Suprapubic skin (tissue), 4 donors: ENCODE measurements around the gene B4GALT5. TPM values are rescaled to one million over a fixed set of nuclear protein-coding genes. Genes with fewer than 3 reads are reported as not detected.

Source experiments
- DNase-seq, 2 donors: peaks; one replicate each; pipeline ENCODE4 v3.0.0-alpha.2; 2019; ENCODE audit warnings: low spot score in 2 of 2
- H3K27ac ChIP-seq: fragments of 200-600 bp; sonication (generic); one replicate; pipeline ENCODE4 v1.5.1; 2019
- H3K27me3 ChIP-seq: fragments of 200-600 bp; sonication (generic); one replicate; pipeline ENCODE4 v1.5.1; 2019
- H3K36me3 ChIP-seq: fragments of 200-600 bp; sonication (generic); one replicate; pipeline ENCODE4 v1.5.1; 2019
- H3K4me1 ChIP-seq: fragments of 200-600 bp; sonication (generic); one replicate; pipeline ENCODE4 v1.5.1; 2019
- H3K4me3 ChIP-seq: fragments of 200-600 bp; sonication (generic); one replicate; pipeline ENCODE4 v1.5.1; 2019; ENCODE audit warnings: mild to moderate bottlenecking
- H3K9me3 ChIP-seq: fragments of 200-600 bp; sonication (generic); one replicate; pipeline ENCODE4 v1.5.1; 2019
- CTCF ChIP-seq, 2 donors: fragments of 200-600 bp in 1 of 2; fragments of 450-650 bp in 1 of 2; sonication (generic) in 1 of 2; IDR thresholded peaks; one replicate each; pipeline ENCODE4 v1.5.1; 2016 to 2019; ENCODE audit warnings: antibody characterized with exemption in 2 of 2, mild to moderate bottlenecking in 1 of 2, moderate library complexity in 1 of 2
- EP300 ChIP-seq: sonication (generic); formaldehyde crosslinking; IDR thresholded peaks from one replicate; pipeline ENCODE4 v1.6.1; 2017; ENCODE audit warnings: antibody characterized with exemption
- POLR2A ChIP-seq, 2 donors: fragments of 450-650 bp; IDR thresholded peaks; one replicate each; pipeline ENCODE4 v1.6.1; 2017; ENCODE audit warnings: antibody characterized with exemption in 2 of 2, mild to moderate bottlenecking in 2 of 2, moderate library complexity in 2 of 2
- POLR2AphosphoS5 ChIP-seq, 3 donors: sonication (generic); formaldehyde crosslinking; IDR thresholded peaks; one replicate each; pipeline ENCODE4 v1.6.1; 2017; ENCODE audit warnings: antibody characterized with exemption in 3 of 3
- WGBS: methylation state at CpG from one replicate; pipeline ENCODE4 v1.1.5; 2018; 5-methylcytosine and 5-hydroxymethylcytosine counted together
- total RNA-seq, 4 donors: library from RNA; depleted of rRNA; stranded (reverse); fragments of >200 nt; gene quantifications; one replicate each; pipeline ENCODE4 v1.1.0, GENCODE V29; 2016

B4GALT5 gene
- total RNA-seq, 4 donors from 2014 or later = 8.8 to 12.7 (median 10.1) TPM

- H3K4me3 ChIP-seq = no peak overlapping the region
- DNase-seq = no peak
- H3K4me1 ChIP-seq = peaks cover 55% of the 10 kb centered on the region
- 66% methylated on average over 6 of the region's 6 CpGs for WGBS
- H3K9me3 ChIP-seq = no peaks in the 10 kb centered on the region
- no peak for TF ChIP-seq EP300
- TF ChIP-seq POLR2A (IDR thresholded peaks at IDR 0.05) = no peak
- no peak for TF ChIP-seq CTCF (IDR thresholded peaks at IDR 0.05)
- TF ChIP-seq POLR2AphosphoS5 (IDR thresholded peaks at IDR 0.05) = no peak
- H3K27me3 ChIP-seq = no peaks in the 10 kb centered on the region
- H3K36me3 ChIP-seq = no peaks in the 10 kb centered on the region
- no peak overlapping the region for H3K27ac ChIP-seq
These were observed 33.2 kb downstream of the B4GALT5 start for GRCh38 chr20:49680484-49680883.

GRCh38 chr20:49679634-49680033 is 34.0 kb downstream of the B4GALT5 start:
- H3K27me3 ChIP-seq = no peaks in the 10 kb centered on the region
- WGBS = 96% methylated on average over 1 of the region's 1 CpG
- H3K9me3 ChIP-seq = no peaks in the 10 kb centered on the region
- H3K27ac ChIP-seq = no peak overlapping the region
- DNase-seq = no peak
- H3K4me3 ChIP-seq = no peak overlapping the region
- no peak for TF ChIP-seq EP300
- TF ChIP-seq POLR2A (IDR thresholded peaks at IDR 0.05) = no peak
- TF ChIP-seq CTCF (IDR thresholded peaks at IDR 0.05) = no peak
- TF ChIP-seq POLR2AphosphoS5 (IDR thresholded peaks at IDR 0.05) = no peak
- H3K36me3 ChIP-seq = no peaks in the 10 kb centered on the region
- peaks cover 59% of the 10 kb centered on the region for H3K4me1 ChIP-seq

GRCh38 chr20:49677777-49678758 is 35.6 kb downstream of the B4GALT5 start:
- DNase-seq = no peak
- no peaks in the 10 kb centered on the region for H3K27me3 ChIP-seq
- H3K27ac ChIP-seq = peak overlapping the region; percentile 79
- TF ChIP-seq POLR2AphosphoS5 (IDR thresholded peaks at IDR 0.05) (no peak), POLR2A (IDR thresholded peaks at IDR 0.05) (no peak)
- H3K9me3 ChIP-seq = no peaks in the 10 kb centered on the region
- H3K4me1 ChIP-seq = peaks cover 65% of the 10 kb centered on the region
- H3K36me3 ChIP-seq = no peaks in the 10 kb centered on the region
- no peak overlapping the region for H3K4me3 ChIP-seq
- WGBS = 71% methylated on average over 11 of the region's 11 CpGs

GRCh38 chr20:49676581-49677291 is 36.9 kb downstream of the B4GALT5 start:
- TF ChIP-seq EP300 = no peak
- TF ChIP-seq POLR2AphosphoS5 (IDR thresholded peaks at IDR 0.05) = no peak
- no peak for TF ChIP-seq CTCF (IDR thresholded peaks at IDR 0.05)
- TF ChIP-seq POLR2A (IDR thresholded peaks at IDR 0.05) = no peak

GRCh38 chr20:49675368-49676151 is 38.1 kb downstream of the B4GALT5 start:
- DNase-seq = no peak
- Histone ChIP-seq H3K27ac (no peak overlapping the region), H3K36me3 (no peaks in the 10 kb centered on the region), H3K4me3 (no peak overlapping the region), H3K4me1 (peaks cover 67% of the 10 kb centered on the region), H3K9me3 (no peaks in the 10 kb centered on the region), H3K27me3 (no peaks in the 10 kb centered on the region)
- WGBS = 85% methylated on average over 9 of the region's 9 CpGs
- TF ChIP-seq POLR2A (IDR thresholded peaks at IDR 0.05) (no peak), CTCF (IDR thresholded peaks at IDR 0.05) (no peak), EP300 (no peak), POLR2AphosphoS5 (IDR thresholded peaks at IDR 0.05) (no peak)

More at GRCh38 chr20:49676581-49677291, 36.9 kb downstream of the B4GALT5 start:
- H3K36me3 ChIP-seq = no peaks in the 10 kb centered on the region
- DNase-seq = no peak
- H3K4me1 ChIP-seq = peaks cover 69% of the 10 kb centered on the region
- no peaks in the 10 kb centered on the region for H3K27me3 ChIP-seq
- H3K27ac ChIP-seq = peak overlapping the region; percentile 61
- no peaks in the 10 kb centered on the region for H3K9me3 ChIP-seq
- no peak overlapping the region for H3K4me3 ChIP-seq
- WGBS = 59% methylated on average over 6 of the region's 6 CpGs
